ENCODE results near the gene ATAD1. TPM values are rescaled to one million over a fixed set of nuclear protein-coding genes. Genes with fewer than 3 reads are reported as not detected.

ATAD1 gene
- total and polyA plus RNA-seq, 10 of the 15 experiments (the other 5 are each of a cell fraction or from before 2014, with no cell fraction given), result 24.7 to 59.3 (median 41.1) TPM

GRCh38 chr10:87861953-87862678, 44.1 kb upstream of the ATAD1 start (continued):
- TF ChIP-seq, protein P1, sequence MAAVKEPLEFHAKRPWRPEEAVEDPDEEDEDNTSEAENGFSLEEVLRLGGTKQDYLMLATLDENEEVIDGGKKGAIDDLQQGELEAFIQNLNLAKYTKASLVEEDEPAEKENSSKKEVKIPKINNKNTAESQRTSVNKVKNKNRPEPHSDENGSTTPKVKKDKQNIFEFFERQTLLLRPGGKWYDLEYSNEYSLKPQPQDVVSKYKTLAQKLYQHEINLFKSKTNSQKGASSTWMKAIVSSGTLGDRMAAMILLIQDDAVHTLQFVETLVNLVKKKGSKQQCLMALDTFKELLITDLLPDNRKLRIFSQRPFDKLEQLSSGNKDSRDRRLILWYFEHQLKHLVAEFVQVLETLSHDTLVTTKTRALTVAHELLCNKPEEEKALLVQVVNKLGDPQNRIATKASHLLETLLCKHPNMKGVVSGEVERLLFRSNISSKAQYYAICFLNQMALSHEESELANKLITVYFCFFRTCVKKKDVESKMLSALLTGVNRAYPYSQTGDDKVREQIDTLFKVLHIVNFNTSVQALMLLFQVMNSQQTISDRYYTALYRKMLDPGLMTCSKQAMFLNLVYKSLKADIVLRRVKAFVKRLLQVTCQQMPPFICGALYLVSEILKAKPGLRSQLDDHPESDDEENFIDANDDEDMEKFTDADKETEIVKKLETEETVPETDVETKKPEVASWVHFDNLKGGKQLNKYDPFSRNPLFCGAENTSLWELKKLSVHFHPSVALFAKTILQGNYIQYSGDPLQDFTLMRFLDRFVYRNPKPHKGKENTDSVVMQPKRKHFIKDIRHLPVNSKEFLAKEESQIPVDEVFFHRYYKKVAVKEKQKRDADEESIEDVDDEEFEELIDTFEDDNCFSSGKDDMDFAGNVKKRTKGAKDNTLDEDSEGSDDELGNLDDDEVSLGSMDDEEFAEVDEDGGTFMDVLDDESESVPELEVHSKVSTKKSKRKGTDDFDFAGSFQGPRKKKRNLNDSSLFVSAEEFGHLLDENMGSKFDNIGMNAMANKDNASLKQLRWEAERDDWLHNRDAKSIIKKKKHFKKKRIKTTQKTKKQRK (IDR thresholded peaks at IDR 0.05; ENCODE audit: low read depth, low read length), result 0 out of 2 replicates have a peak, but pooled peaks have one; percentile 24
- TF ChIP-seq NFYB (IDR thresholded peaks at IDR 0.05; ENCODE audit: insufficient read depth, low read depth, low read length) (no peak), HDAC6 (IDR thresholded peaks at IDR 0.05; ENCODE audit: unreplicated experiment) (no peak), SUZ12 (IDR thresholded peaks at IDR 0.05; ENCODE audit: unreplicated experiment) (no peak), KAT2A (conservative IDR thresholded peaks at IDR 0.05; ENCODE audit: control insufficient read depth, low read depth, low read length) (no peak), RUNX3 (IDR thresholded peaks at IDR 0.05; ENCODE audit: low read length) (peak; percentile 88), RELB (IDR thresholded peaks at IDR 0.05; ENCODE audit: low read depth) (peak; percentile 96), USF2 (IDR thresholded peaks at IDR 0.05; ENCODE audit: borderline replicate concordance, low read depth, low read length) (peak; percentile 83), SMC3 (IDR thresholded peaks at IDR 0.05; ENCODE audit: borderline replicate concordance, low read length) (peak; percentile 7; the same call in 1 of the 2 replicates)
- TF ChIP-seq, protein P2, sequence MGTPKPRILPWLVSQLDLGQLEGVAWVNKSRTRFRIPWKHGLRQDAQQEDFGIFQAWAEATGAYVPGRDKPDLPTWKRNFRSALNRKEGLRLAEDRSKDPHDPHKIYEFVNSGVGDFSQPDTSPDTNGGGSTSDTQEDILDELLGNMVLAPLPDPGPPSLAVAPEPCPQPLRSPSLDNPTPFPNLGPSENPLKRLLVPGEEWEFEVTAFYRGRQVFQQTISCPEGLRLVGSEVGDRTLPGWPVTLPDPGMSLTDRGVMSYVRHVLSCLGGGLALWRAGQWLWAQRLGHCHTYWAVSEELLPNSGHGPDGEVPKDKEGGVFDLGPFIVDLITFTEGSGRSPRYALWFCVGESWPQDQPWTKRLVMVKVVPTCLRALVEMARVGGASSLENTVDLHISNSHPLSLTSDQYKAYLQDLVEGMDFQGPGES (IDR thresholded peaks at IDR 0.05), result no peak

Data from GM12878 (cell line).